ENCODE results near the gene GANC.

- TF ChIP-seq CTCF (IDR thresholded peaks at IDR 0.05) (no peak), POLR2A (IDR thresholded peaks at IDR 0.05; ENCODE audit: low read length) (no peak), NFE2L2 (conservative IDR thresholded peaks at IDR 0.05; ENCODE audit: low read length) (no peak), RAD21 (conservative IDR thresholded peaks at IDR 0.05 in 1 of 2, IDR thresholded peaks at IDR 0.05 in 1 of 2) (no peak), EP300 (IDR thresholded peaks at IDR 0.05) (no peak), BHLHE40 (IDR thresholded peaks at IDR 0.05; ENCODE audit: low read depth, low read length) (no peak), REST (IDR thresholded peaks at IDR 0.05) (no peak), JUN (IDR thresholded peaks at IDR 0.05) (no peak), CHD2 (IDR thresholded peaks at IDR 0.05; ENCODE audit: low read length, partially characterized antibody) (no peak), E2F6 (IDR thresholded peaks at IDR 0.05; ENCODE audit: borderline replicate concordance, low read depth) (no peak)
Measured at GRCh38 chr15:42315521-42315920, 42.5 kb downstream of the GANC start.

Measured in A549 (cell line).